ENCODE data around the gene MAP3K21. TPM values are rescaled to one million over a fixed set of nuclear protein-coding genes. Genes with fewer than 3 reads are reported as not detected.

The MAP3K21 gene
- polyA plus RNA-seq, 1 donor (not counting 4 experiments of a cell fraction or from before 2014, with no cell fraction given), result 6.4 TPM

DNA sequence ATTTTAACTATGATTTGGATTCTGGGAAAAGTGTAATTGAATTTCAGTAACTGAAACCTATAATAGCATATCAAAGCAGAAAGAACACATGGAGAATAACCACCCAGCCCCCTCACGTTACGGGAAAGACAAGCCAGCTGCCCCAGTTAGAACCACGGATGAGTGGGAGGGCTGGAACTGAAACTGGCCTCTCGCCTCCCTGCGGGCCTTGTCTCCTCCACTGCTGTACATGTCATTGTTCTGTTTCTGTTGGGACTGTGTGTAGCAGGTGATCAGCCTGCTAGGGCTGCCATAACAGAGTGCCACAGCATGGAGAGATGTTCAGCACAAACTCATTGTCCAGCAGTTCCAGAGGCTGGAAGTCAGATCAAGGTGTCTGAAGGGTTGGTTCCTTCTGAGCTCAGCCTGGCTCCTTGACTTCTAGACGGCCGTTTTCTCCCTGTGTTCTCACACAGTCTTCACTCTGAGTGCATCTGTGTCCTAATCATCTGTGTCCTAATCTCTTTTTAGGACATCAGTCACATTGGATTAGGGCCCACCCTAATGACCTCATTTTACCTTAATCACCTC is 52.4 kb downstream of the MAP3K21 start:
- Histone ChIP-seq H3K9ac (ENCODE audit: control insufficient read depth, extremely low read depth, insufficient read depth, low read length) (no peak overlapping the region), H3K4me2 (ENCODE audit: control insufficient read depth, extremely low read depth, insufficient read depth, low read depth, low read length) (no peak overlapping the region), H2AFZ (ENCODE audit: control insufficient read depth, low read length) (no peak overlapping the region), H4K20me1 (ENCODE audit: control insufficient read depth, extremely low read depth, insufficient read depth, low read length) (no peaks in the 10 kb centered on the region), H3K4me1 (ENCODE audit: control insufficient read depth, extremely low read depth, insufficient read depth, low read length) (no peaks in the 10 kb centered on the region), H3K9me1 (ENCODE audit: control insufficient read depth, extremely low read depth, insufficient read depth, low read length) (no peaks in the 10 kb centered on the region), H3K27me3 (ENCODE audit: control insufficient read depth, extremely low read depth, insufficient read depth, low read length) (no peaks in the 10 kb centered on the region), H3K36me3 (ENCODE audit: control insufficient read depth in 2 of 2, extremely low read depth in 1 of 2, insufficient read depth in 2 of 2, low read length in 2 of 2) (peaks cover 0 to 4% of the 10 kb centered on the region in 2 experiments), H3K27ac (ENCODE audit: control insufficient read depth, insufficient read depth, low read length) (no peak overlapping the region), H3K9me3 (ENCODE audit: control insufficient read depth, low read depth, low read length) (no peaks in the 10 kb centered on the region), H3K79me2 (ENCODE audit: control insufficient read depth, insufficient read depth, low read length) (no peaks in the 10 kb centered on the region), H3K4me3 (ENCODE audit: control insufficient read depth in 2 of 3, extremely low read depth in 1 of 3, insufficient read depth in 2 of 3, low read depth in 1 of 3, low read length in 3 of 3) (no peak overlapping the region)
- DNase-seq (ENCODE audit: low read depth, low spot score) (no peak), FAIRE-seq (no peak)
- dilution Hi-C loops (cut with MboI; ENCODE audit: extremely low pct_ligation_motif_present, low sequenced_read_pairs), result no loop called here
- no peak for TF ChIP-seq EZH2 (IDR thresholded peaks at IDR 0.05; ENCODE audit: low read length)
- TF ChIP-seq, protein P1, sequence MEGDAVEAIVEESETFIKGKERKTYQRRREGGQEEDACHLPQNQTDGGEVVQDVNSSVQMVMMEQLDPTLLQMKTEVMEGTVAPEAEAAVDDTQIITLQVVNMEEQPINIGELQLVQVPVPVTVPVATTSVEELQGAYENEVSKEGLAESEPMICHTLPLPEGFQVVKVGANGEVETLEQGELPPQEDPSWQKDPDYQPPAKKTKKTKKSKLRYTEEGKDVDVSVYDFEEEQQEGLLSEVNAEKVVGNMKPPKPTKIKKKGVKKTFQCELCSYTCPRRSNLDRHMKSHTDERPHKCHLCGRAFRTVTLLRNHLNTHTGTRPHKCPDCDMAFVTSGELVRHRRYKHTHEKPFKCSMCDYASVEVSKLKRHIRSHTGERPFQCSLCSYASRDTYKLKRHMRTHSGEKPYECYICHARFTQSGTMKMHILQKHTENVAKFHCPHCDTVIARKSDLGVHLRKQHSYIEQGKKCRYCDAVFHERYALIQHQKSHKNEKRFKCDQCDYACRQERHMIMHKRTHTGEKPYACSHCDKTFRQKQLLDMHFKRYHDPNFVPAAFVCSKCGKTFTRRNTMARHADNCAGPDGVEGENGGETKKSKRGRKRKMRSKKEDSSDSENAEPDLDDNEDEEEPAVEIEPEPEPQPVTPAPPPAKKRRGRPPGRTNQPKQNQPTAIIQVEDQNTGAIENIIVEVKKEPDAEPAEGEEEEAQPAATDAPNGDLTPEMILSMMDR (optimal IDR thresholded peaks at IDR 0.05 in 1 of 3, IDR thresholded peaks at IDR 0.05 in 1 of 3, conservative IDR thresholded peaks at IDR 0.05 in 1 of 3; ENCODE audit: extremely low read depth in 1 of 3, insufficient read depth in 2 of 3, low read length in 3 of 3), result no peak

DNA sequence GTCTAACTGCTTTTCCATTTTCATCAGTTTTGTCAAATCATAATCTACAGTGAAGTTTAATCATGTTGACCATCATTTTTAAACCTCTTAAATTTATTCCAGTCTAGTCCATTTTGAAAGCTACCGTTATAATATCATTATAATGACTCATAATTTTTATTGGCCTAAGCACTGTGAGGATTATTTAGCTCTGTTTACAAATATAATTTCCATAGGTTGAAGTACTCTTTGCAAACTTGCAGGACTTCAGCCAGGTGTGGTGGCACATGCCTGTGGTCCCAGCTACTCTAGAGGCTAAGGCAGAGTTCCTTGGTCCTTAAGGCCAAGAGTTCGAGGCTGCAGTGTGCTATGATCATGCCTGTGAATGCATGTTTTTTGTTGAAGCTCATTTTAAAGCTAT is 54.3 kb downstream of the MAP3K21 start:
- no peak overlapping the region for H3K4me2 ChIP-seq (ENCODE audit: control insufficient read depth, extremely low read depth, insufficient read depth, low read depth, low read length)
- no peak overlapping the region for H3K4me3 ChIP-seq (ENCODE audit: control insufficient read depth in 2 of 3, extremely low read depth in 1 of 3, insufficient read depth in 2 of 3, low read depth in 1 of 3, low read length in 3 of 3)
- H3K27me3 ChIP-seq (ENCODE audit: control insufficient read depth, extremely low read depth, insufficient read depth, low read length), result no peaks in the 10 kb centered on the region
- no peak for TF ChIP-seq EZH2 (IDR thresholded peaks at IDR 0.05; ENCODE audit: low read length)
- TF ChIP-seq, protein P1 (optimal IDR thresholded peaks at IDR 0.05 in 1 of 3, IDR thresholded peaks at IDR 0.05 in 1 of 3, conservative IDR thresholded peaks at IDR 0.05 in 1 of 3; ENCODE audit: extremely low read depth in 1 of 3, insufficient read depth in 2 of 3, low read length in 3 of 3), result no peak
- H2AFZ ChIP-seq (ENCODE audit: control insufficient read depth, low read length), result no peak overlapping the region
- no peak overlapping the region for H3K27ac ChIP-seq (ENCODE audit: control insufficient read depth, insufficient read depth, low read length)
- peaks cover 0 to 4% of the 10 kb centered on the region in 2 experiments for H3K36me3 ChIP-seq (ENCODE audit: control insufficient read depth in 2 of 2, extremely low read depth in 1 of 2, insufficient read depth in 2 of 2, low read length in 2 of 2)
- no peak overlapping the region for H3K9ac ChIP-seq (ENCODE audit: control insufficient read depth, extremely low read depth, insufficient read depth, low read length)
- FAIRE-seq (no peak), DNase-seq (ENCODE audit: low read depth, low spot score) (no peak)
- no peaks in the 10 kb centered on the region for H3K9me3 ChIP-seq (ENCODE audit: control insufficient read depth, low read depth, low read length)
- dilution Hi-C loops (cut with MboI; ENCODE audit: extremely low pct_ligation_motif_present, low sequenced_read_pairs), result no loop called here
- no peaks in the 10 kb centered on the region for H3K79me2 ChIP-seq (ENCODE audit: control insufficient read depth, insufficient read depth, low read length)
- H3K9me1 ChIP-seq (ENCODE audit: control insufficient read depth, extremely low read depth, insufficient read depth, low read length), result no peaks in the 10 kb centered on the region
- peaks cover 5% of the 10 kb centered on the region for H3K4me1 ChIP-seq (ENCODE audit: control insufficient read depth, extremely low read depth, insufficient read depth, low read length)
- H4K20me1 ChIP-seq (ENCODE audit: control insufficient read depth, extremely low read depth, insufficient read depth, low read length), result no peaks in the 10 kb centered on the region

All from keratinocyte (primary cell).